ENCODE data around the gene USP36.

USP36 gene

GRCh38 chr17:78838574-78839005, 2.0 kb downstream of the USP36 start:
- no peak for DNase-seq (ENCODE audit: low read depth)

GRCh38 chr17:78836420-78837021, 4.1 kb downstream of the USP36 start:
- no peak for DNase-seq (ENCODE audit: low read depth)

GRCh38 chr17:78834571-78834970, 6.0 kb downstream of the USP36 start:
- no peak for DNase-seq (ENCODE audit: low read depth)

- DNase-seq (ENCODE audit: low read depth), result no peak
Observed at GRCh38 chr17:78832541-78832810, 8.1 kb downstream of the USP36 start.

GRCh38 chr17:78831688-78832540, 8.7 kb downstream of the USP36 start:
- no peak for DNase-seq (ENCODE audit: low read depth)

GRCh38 chr17:78829477-78829876, 11.1 kb downstream of the USP36 start:
- DNase-seq (ENCODE audit: low read depth), result no peak

GRCh38 chr17:78828470-78829185, 12.0 kb downstream of the USP36 start:
- no peak for DNase-seq (ENCODE audit: low read depth)

- no peak for DNase-seq (ENCODE audit: low read depth)
Observed at GRCh38 chr17:78826836-78827509, 13.6 kb downstream of the USP36 start.

- DNase-seq (ENCODE audit: low read depth), result no peak
Observed at GRCh38 chr17:78826421-78826820, 14.2 kb downstream of the USP36 start.

- no peak for DNase-seq (ENCODE audit: low read depth)
Observed at GRCh38 chr17:78825696-78826095, 14.9 kb downstream of the USP36 start.

- no peak for DNase-seq (ENCODE audit: low read depth)
Observed at GRCh38 chr17:78824240-78824639, 16.4 kb downstream of the USP36 start.

GRCh38 chr17:78823282-78824046, 17.1 kb downstream of the USP36 start:
- no peak for DNase-seq (ENCODE audit: low read depth)

GRCh38 chr17:78822552-78822951, 18.1 kb downstream of the USP36 start:
- no peak for DNase-seq (ENCODE audit: low read depth)

- DNase-seq (ENCODE audit: low read depth), result no peak
Observed at GRCh38 chr17:78821961-78822360, 18.7 kb downstream of the USP36 start.

GRCh38 chr17:78820841-78821240, 19.8 kb downstream of the USP36 start:
- DNase-seq (ENCODE audit: low read depth), result no peak

GRCh38 chr17:78819806-78820792, 20.5 kb downstream of the USP36 start:
- no peak for DNase-seq (ENCODE audit: low read depth)

- no peak for DNase-seq (ENCODE audit: low read depth)
Observed at GRCh38 chr17:78819402-78819801, 21.2 kb downstream of the USP36 start.

- DNase-seq (ENCODE audit: low read depth), result no peak
Observed at GRCh38 chr17:78818932-78819331, 21.7 kb downstream of the USP36 start.

GRCh38 chr17:78818152-78818846, 22.3 kb downstream of the USP36 start:
- no peak for DNase-seq (ENCODE audit: low read depth)

GRCh38 chr17:78817123-78817522, 23.5 kb downstream of the USP36 start:
- DNase-seq (ENCODE audit: low read depth), result no peak

Measured in stimulated activated CD8-positive, alpha-beta memory T cell treated with anti-CD3 and anti-CD28 coated beads, Interleukin-15, amount 100 ng/mL, for 24 hours (primary cell).